Keratinocyte (primary cell): Measurements from ENCODE around the gene REX1BD. TPM values are rescaled to one million over a fixed set of nuclear protein-coding genes. Genes with fewer than 3 reads are reported as not detected.
A peak's percentile ranks its signal among the peaks of the same experiment; 100 is the strongest.

Source experiments
- DNase-seq: peaks from one replicate; pipeline ENCODE4 v3.0.0-alpha.2; 2011; ENCODE audit warnings: low read depth, missing footprints, low spot score
- FAIRE-seq: peaks from 2 replicates; lab custom pipeline; 2011; peaks lifted over from hg19 to GRCh38; lab: Jason Lieb, UNC
- H2AFZ ChIP-seq: 2 replicates; pipeline ENCODE4 v1.6.0; 2012; ENCODE audit warnings: low read length, control low read depth, inconsistent platforms; ENCODE audit not compliant: control insufficient read depth
- H3K27ac ChIP-seq: 2 replicates; pipeline ENCODE4 v1.5.1; 2011; ENCODE audit warnings: low read length; ENCODE audit not compliant: control insufficient read depth, insufficient read depth
- H3K27me3 ChIP-seq: 3 replicates; pipeline ENCODE4 v1.6.0; 2011; ENCODE audit warnings: low read length; ENCODE audit not compliant: control insufficient read depth, insufficient read depth; ENCODE audit errors: extremely low read depth
- H3K36me3 ChIP-seq, 2 experiments: 2 replicates in 1 of 2; 3 replicates in 1 of 2; pipeline ENCODE4 v1.5.1; 2011; ENCODE audit warnings: low read length in 2 of 2, mild to moderate bottlenecking in 1 of 2; ENCODE audit not compliant: control insufficient read depth in 2 of 2, insufficient read depth in 2 of 2; ENCODE audit errors: extremely low read depth in 1 of 2
- H3K4me1 ChIP-seq: 3 replicates; pipeline ENCODE4 v1.5.1; 2011; ENCODE audit warnings: low read length; ENCODE audit not compliant: control insufficient read depth, insufficient read depth; ENCODE audit errors: extremely low read depth
- H3K4me2 ChIP-seq: 3 replicates; pipeline ENCODE4 v1.6.0; 2011; ENCODE audit warnings: low read depth, low read length; ENCODE audit not compliant: control insufficient read depth, insufficient read depth; ENCODE audit errors: extremely low read depth
- H3K4me3 ChIP-seq, 3 experiments: fragments of 200-600 bp in 1 of 3; sonication (generic) in 1 of 3; 2 replicates in 2 of 3; 3 replicates in 1 of 3; pipeline ENCODE4 v1.5.1; 2011 to 2016; ENCODE audit warnings: low read length in 3 of 3, mild to moderate bottlenecking in 3 of 3, control low read depth in 2 of 3, inconsistent platforms in 1 of 3, low read depth in 1 of 3, mixed read lengths in 1 of 3, mixed run types in 1 of 3, moderate library complexity in 1 of 3; ENCODE audit not compliant: control insufficient read depth in 2 of 3, insufficient read depth in 2 of 3; ENCODE audit errors: extremely low read depth in 1 of 3
- H3K79me2 ChIP-seq: 2 replicates; pipeline ENCODE4 v1.6.0; 2012; ENCODE audit warnings: low read length; ENCODE audit not compliant: control insufficient read depth, insufficient read depth
- H3K9ac ChIP-seq: 3 replicates; pipeline ENCODE4 v1.6.0; 2011; ENCODE audit warnings: low read length; ENCODE audit not compliant: control insufficient read depth, insufficient read depth; ENCODE audit errors: extremely low read depth
- H3K9me1 ChIP-seq: 3 replicates; pipeline ENCODE4 v1.6.0; 2011; ENCODE audit warnings: low read length; ENCODE audit not compliant: control insufficient read depth, insufficient read depth; ENCODE audit errors: extremely low read depth
- H3K9me3 ChIP-seq: 2 replicates; pipeline ENCODE4 v1.5.1; 2012; ENCODE audit warnings: low read depth, low read length; ENCODE audit not compliant: control insufficient read depth
- H4K20me1 ChIP-seq: 3 replicates; pipeline ENCODE4 v1.6.0; 2011; ENCODE audit warnings: low read length; ENCODE audit not compliant: control insufficient read depth, insufficient read depth; ENCODE audit errors: extremely low read depth
- EZH2 ChIP-seq: IDR thresholded peaks from one replicate; pipeline ENCODE4 v1.6.1; 2012; ENCODE audit warnings: inconsistent platforms, mild to moderate bottlenecking, low read length, moderate library complexity
- dilution Hi-C: fragments of 300-500 bp; cut with MboI; formaldehyde crosslinking; loops from one replicate; pipeline ENCODE4 v1.7.0; 2020; ENCODE audit warnings: low sequenced_read_pairs; ENCODE audit not compliant: extremely low pct_ligation_motif_present
- polyA plus RNA-seq, 5 experiments: library from polyadenylated mRNA; depleted of rRNA in 3 of 5; stranded (reverse) in 3 of 5; stranded (forward) in 1 of 5; unstranded in 1 of 5; fragments of >200 nt; gene quantifications; 1 replicate in 1 of 5; 2 replicates in 3 of 5; 3 replicates in 1 of 5; pipeline versions ENCODE4 v1.2.1 to v1.2.3, GENCODE V29; 2011 to 2012; ENCODE audit warnings: missing spikeins in 2 of 5, low read depth in 1 of 5, low replicate concordance in 1 of 5
- TF ChIP-seq, protein P1 (sequence below), 3 experiments: IDR thresholded peaks in 1 of 3; conservative IDR thresholded peaks in 1 of 3; optimal IDR thresholded peaks in 1 of 3; 2 replicates in 2 of 3; 3 replicates in 1 of 3; pipeline versions ENCODE3 to v1.5.1; 2011; ENCODE audit warnings: low read length in 3 of 3, mild to moderate bottlenecking in 3 of 3, moderate library complexity in 2 of 3, control low read depth in 1 of 3, inconsistent platforms in 1 of 3; ENCODE audit not compliant: insufficient read depth in 2 of 3; ENCODE audit errors: extremely low read depth in 1 of 3

The REX1BD gene
- polyA plus RNA-seq, 1 donor (not counting 4 experiments of a cell fraction or from before 2014, with no cell fraction given) = 31.9 TPM

DNA sequence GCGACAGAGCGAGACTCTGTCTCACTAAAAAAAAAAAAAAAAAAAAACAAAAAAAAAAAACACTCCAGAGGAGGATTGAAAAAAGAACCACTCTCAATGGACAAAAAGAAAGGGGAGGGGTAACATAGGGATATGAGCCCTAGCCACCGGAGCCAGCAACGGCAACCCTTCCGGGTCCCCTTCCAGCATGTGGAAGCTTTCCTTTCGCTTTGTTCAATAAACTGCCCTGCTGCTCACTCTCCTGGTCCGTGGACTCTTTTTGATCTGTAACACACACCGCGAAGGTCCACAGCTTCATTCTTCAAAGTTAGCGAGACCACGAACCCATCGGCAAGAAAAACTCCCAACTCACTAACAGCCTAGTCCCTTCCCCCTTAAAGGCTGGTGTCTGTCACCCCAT, 1.0 kb upstream of the REX1BD start:
- no peaks in the 10 kb centered on the region for H4K20me1 ChIP-seq
- FAIRE-seq (no peak), DNase-seq (no peak)
- TF ChIP-seq, protein P1, sequence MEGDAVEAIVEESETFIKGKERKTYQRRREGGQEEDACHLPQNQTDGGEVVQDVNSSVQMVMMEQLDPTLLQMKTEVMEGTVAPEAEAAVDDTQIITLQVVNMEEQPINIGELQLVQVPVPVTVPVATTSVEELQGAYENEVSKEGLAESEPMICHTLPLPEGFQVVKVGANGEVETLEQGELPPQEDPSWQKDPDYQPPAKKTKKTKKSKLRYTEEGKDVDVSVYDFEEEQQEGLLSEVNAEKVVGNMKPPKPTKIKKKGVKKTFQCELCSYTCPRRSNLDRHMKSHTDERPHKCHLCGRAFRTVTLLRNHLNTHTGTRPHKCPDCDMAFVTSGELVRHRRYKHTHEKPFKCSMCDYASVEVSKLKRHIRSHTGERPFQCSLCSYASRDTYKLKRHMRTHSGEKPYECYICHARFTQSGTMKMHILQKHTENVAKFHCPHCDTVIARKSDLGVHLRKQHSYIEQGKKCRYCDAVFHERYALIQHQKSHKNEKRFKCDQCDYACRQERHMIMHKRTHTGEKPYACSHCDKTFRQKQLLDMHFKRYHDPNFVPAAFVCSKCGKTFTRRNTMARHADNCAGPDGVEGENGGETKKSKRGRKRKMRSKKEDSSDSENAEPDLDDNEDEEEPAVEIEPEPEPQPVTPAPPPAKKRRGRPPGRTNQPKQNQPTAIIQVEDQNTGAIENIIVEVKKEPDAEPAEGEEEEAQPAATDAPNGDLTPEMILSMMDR (optimal IDR thresholded peaks at IDR 0.05 in 1 of 3, IDR thresholded peaks at IDR 0.05 in 1 of 3, conservative IDR thresholded peaks at IDR 0.05 in 1 of 3; ENCODE audit: extremely low read depth in 1 of 3, insufficient read depth in 2 of 3, low read length in 3 of 3) = no peak
- no peak for TF ChIP-seq EZH2
- H3K4me2 ChIP-seq = no peak overlapping the region
- dilution Hi-C loops = no loop called here
- H3K9me3 ChIP-seq = no peaks in the 10 kb centered on the region
- peaks cover 5 to 8% of the 10 kb centered on the region in 2 experiments for H3K36me3 ChIP-seq
- H3K4me3 ChIP-seq = no peak overlapping the region
- H2AFZ ChIP-seq = no peak overlapping the region
- peaks cover 9% of the 10 kb centered on the region for H3K4me1 ChIP-seq
- H3K79me2 ChIP-seq = peaks cover 9% of the 10 kb centered on the region
- no peak overlapping the region for H3K9ac ChIP-seq
- H3K27me3 ChIP-seq = no peaks in the 10 kb centered on the region
- no peaks in the 10 kb centered on the region for H3K9me1 ChIP-seq
- no peak overlapping the region for H3K27ac ChIP-seq

DNA sequence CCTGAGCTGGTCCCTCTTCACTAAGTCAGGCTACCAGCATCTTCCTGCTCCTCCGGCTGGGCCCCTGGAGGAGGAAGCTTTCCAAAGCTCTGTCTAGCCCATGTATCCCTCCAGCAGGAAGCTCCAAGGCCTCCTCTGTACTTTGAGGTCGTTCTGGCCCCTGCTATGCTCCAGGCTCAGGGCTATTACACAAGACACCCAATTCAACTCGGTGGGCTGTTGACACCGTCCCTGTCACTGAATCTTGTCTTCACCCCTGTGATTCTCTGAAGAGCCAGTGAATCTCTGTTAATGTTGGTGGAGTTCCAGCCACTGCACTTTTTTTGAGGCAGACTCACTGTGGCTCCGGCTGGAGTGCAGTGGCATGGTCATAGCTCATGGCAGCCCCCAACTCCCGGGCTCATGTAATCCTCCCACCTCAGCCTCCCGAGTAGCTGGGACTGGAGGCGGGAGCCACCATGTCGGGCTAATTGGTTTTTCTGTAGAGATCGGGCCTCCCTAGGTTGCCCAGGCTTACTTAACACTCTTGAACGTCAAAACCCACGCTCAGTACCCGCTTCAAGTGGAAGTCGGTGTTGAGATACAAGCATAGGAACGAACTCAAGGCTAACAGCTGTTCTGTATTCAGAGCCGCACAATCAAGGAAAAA, 512 bp upstream of the REX1BD start:
- Histone ChIP-seq H3K4me2 (peak overlapping the region; percentile 91), H3K9me3 (no peaks in the 10 kb centered on the region), H3K27ac (no peak overlapping the region), H2AFZ (peak overlapping the region; percentile 38), H3K4me1 (peaks cover 9% of the 10 kb centered on the region), H3K9ac (peak overlapping the region; percentile 72), H3K4me3 (peak overlapping the region; percentile 74 to 94 (median 84)), H3K27me3 (no peaks in the 10 kb centered on the region), H4K20me1 (no peaks in the 10 kb centered on the region), H3K79me2 (peaks cover 9% of the 10 kb centered on the region), H3K9me1 (no peaks in the 10 kb centered on the region), H3K36me3 (peaks cover 5 to 8% of the 10 kb centered on the region in 2 experiments)
- FAIRE-seq (no peak), DNase-seq (no peak)
- dilution Hi-C loops = no loop called here
- no peak for TF ChIP-seq EZH2
- TF ChIP-seq, protein P1 (optimal IDR thresholded peaks at IDR 0.05 in 1 of 3, IDR thresholded peaks at IDR 0.05 in 1 of 3, conservative IDR thresholded peaks at IDR 0.05 in 1 of 3; ENCODE audit: extremely low read depth in 1 of 3, insufficient read depth in 2 of 3, low read length in 3 of 3) = no peak
